HCT116 (cell line): ENCODE measurements around the gene KLRF2. TPM values are rescaled to one million over a fixed set of nuclear protein-coding genes. Genes with fewer than 3 reads are reported as not detected.

Experiments
- ATAC-seq: fragments of 200-7000 bp; cut with Tn5 transposase; 2 replicates; pipeline ENCODE4 v1.9.1; 2020; ENCODE audit warnings: mild to moderate bottlenecking, moderate library complexity
- BruUV-seq: library from RNA; stranded (reverse); fragments of 400-500 nt; replicated peaks from 2 replicates; lab custom pipeline; 2021; lab: Mats Ljungman, UMichigan
- CTCF ChIA-PET: fragments of 300-600 bp; sonication (Branson Sonifier 250); formaldehyde crosslinking; loops from one replicate; lab custom pipeline; 2021; ENCODE audit warnings: antibody characterized with exemption; lab: Charles Lee
- POLR2A ChIA-PET: fragments of 300-600, 350-600 bp; sonication (Branson Sonifier 250); formaldehyde crosslinking; loops from one replicate; lab custom pipeline; 2021; ENCODE audit warnings: antibody characterized with exemption; lab: Charles Lee
- RAD21 ChIA-PET, 2 experiments: fragments of 300-600 bp; sonication (Branson Sonifier 250); formaldehyde crosslinking; loops; one replicate each; lab custom pipeline; 2023; ENCODE audit warnings: low total read pairs in 2 of 2; ENCODE audit not compliant: uncharacterized antibody in 2 of 2, unreplicated experiment in 2 of 2, low non-redundant PET in 1 of 2; lab: Charles Lee
- DNase-seq: peaks from one replicate; pipeline ENCODE4 v3.0.0-alpha.2; 2010; ENCODE audit warnings: low read depth, low spot score
- H2AFZ ChIP-seq: fragments of 200-600 bp; shearing (Covaris generic), sonication (generic); 2 replicates; pipeline ENCODE4 v1.6.1; 2017; ENCODE audit warnings: low read depth, mixed run types, mixed read lengths, antibody characterized with exemption, low read length; ENCODE audit not compliant: poor library complexity, severe bottlenecking
- H3K27ac ChIP-seq: 2 replicates; pipeline ENCODE4 v1.5.1; 2012; ENCODE audit warnings: low read depth, low read length
- H3K27me3 ChIP-seq: fragments of 200-600 bp; sonication (generic); 2 replicates; pipeline ENCODE4 v1.6.1; 2016; ENCODE audit warnings: mixed run types, low read length, mixed read lengths; ENCODE audit not compliant: insufficient read depth
- H3K36me3 ChIP-seq, 2 experiments: fragments of 200-500 bp in 1 of 2; fragments of 200-600 bp in 1 of 2; sonication (Bioruptor generic) in 1 of 2; sonication (generic) in 1 of 2; 2 replicates each; pipeline versions ENCODE4 v1.5.1 to v1.6.1; 2014 to 2016; ENCODE audit warnings: low read length in 2 of 2, inconsistent platforms in 1 of 2, mixed read lengths in 1 of 2, mixed run types in 1 of 2; ENCODE audit not compliant: insufficient read depth in 2 of 2, control insufficient read depth in 1 of 2
- H3K4me1 ChIP-seq, 2 experiments: fragments of 200-600 bp in 1 of 2; sonication (generic) in 1 of 2; 2 replicates each; pipeline versions ENCODE4 v1.5.1 to v1.6.1; 2012 to 2017; ENCODE audit warnings: low read length in 2 of 2, inconsistent platforms in 1 of 2, mild to moderate bottlenecking in 1 of 2, mixed read lengths in 1 of 2, mixed run types in 1 of 2, moderate library complexity in 1 of 2; ENCODE audit not compliant: insufficient read depth in 2 of 2, control insufficient read depth in 1 of 2
- H3K4me2 ChIP-seq: fragments of 200-600 bp; sonication (generic); 2 replicates; pipeline ENCODE4 v1.6.1; 2017; ENCODE audit warnings: mixed run types, low read length, mixed read lengths
- H3K4me3 ChIP-seq, 2 experiments: fragments of 200-600 bp in 1 of 2; sonication (generic) in 1 of 2; replicated peaks in 1 of 2; 2 replicates each; pipeline ENCODE4 v1.5.1; 2011 to 2016; ENCODE audit warnings: low read length in 2 of 2, control low read depth in 1 of 2, low read depth in 1 of 2, mild to moderate bottlenecking in 1 of 2, mixed read lengths in 1 of 2, mixed run types in 1 of 2
- H3K79me2 ChIP-seq: fragments of 200-600 bp; sonication (generic); 2 replicates; pipeline ENCODE4 v1.6.1; 2017; ENCODE audit warnings: mild to moderate bottlenecking, mixed run types, low read length, moderate library complexity, mixed read lengths; ENCODE audit not compliant: insufficient read depth
- H3K9ac ChIP-seq: fragments of 200-600 bp; sonication (generic); 2 replicates; pipeline ENCODE4 v1.6.1; 2016; ENCODE audit warnings: low read length, mixed read lengths
- H3K9me2 ChIP-seq: fragments of 200-600 bp; sonication (generic), shearing (Covaris generic); 2 replicates; pipeline ENCODE4 v1.6.1; 2017; ENCODE audit warnings: mixed run types, mild to moderate bottlenecking, moderate library complexity; ENCODE audit not compliant: insufficient read depth
- H3K9me3 ChIP-seq, 2 experiments: fragments of 200-500 bp in 1 of 2; fragments of 200-600 bp in 1 of 2; sonication (Bioruptor generic) in 1 of 2; sonication (generic) in 1 of 2; 2 replicates each; pipeline ENCODE4 v1.6.1; 2014 to 2017; ENCODE audit warnings: low read length in 2 of 2, mixed read lengths in 2 of 2, inconsistent platforms in 1 of 2, low read depth in 1 of 2, mild to moderate bottlenecking in 1 of 2, mixed run types in 1 of 2, moderate library complexity in 1 of 2; ENCODE audit not compliant: control insufficient read depth in 1 of 2, insufficient read depth in 1 of 2
- H4K20me1 ChIP-seq: fragments of 200-600 bp; sonication (generic), shearing (Covaris generic); 2 replicates; pipeline ENCODE4 v1.6.1; 2017; ENCODE audit warnings: mixed run types, mild to moderate bottlenecking, moderate library complexity; ENCODE audit not compliant: insufficient read depth
- CEBPB ChIP-seq: IDR thresholded peaks from 2 replicates; pipeline ENCODE4 v1.6.1; 2012; ENCODE audit warnings: low read depth
- EGR1 ChIP-seq: IDR thresholded peaks from 2 replicates; pipeline ENCODE4 v1.6.1; 2012; ENCODE audit warnings: low read depth
- ELF1 ChIP-seq: IDR thresholded peaks from 2 replicates; pipeline ENCODE4 v1.6.1; 2012; ENCODE audit warnings: low read depth, borderline replicate concordance
- EZH2phosphoT487 ChIP-seq: fragments of 200-600 bp; IDR thresholded peaks from 2 replicates; pipeline ENCODE4 v1.6.1; 2018; ENCODE audit warnings: antibody characterized with exemption, borderline replicate concordance
- JUND ChIP-seq: IDR thresholded peaks from 2 replicates; pipeline ENCODE4 v1.6.1; 2012
- POLR2A ChIP-seq: IDR thresholded peaks from 2 replicates; pipeline ENCODE4 v1.7.0; 2011; ENCODE audit warnings: borderline replicate concordance; ENCODE audit not compliant: insufficient read depth, insufficient read length; ENCODE audit errors: extremely low read depth
- SP1 ChIP-seq: IDR thresholded peaks from 2 replicates; pipeline ENCODE4 v1.6.1; 2012; ENCODE audit warnings: low read depth
- SRF ChIP-seq: IDR thresholded peaks from 2 replicates; pipeline ENCODE4 v1.6.1; 2012; ENCODE audit warnings: low read depth
- TCF7L2 ChIP-seq: IDR thresholded peaks from 2 replicates; pipeline ENCODE4 v1.7.0; 2011; ENCODE audit warnings: borderline replicate concordance, inconsistent platforms; ENCODE audit not compliant: insufficient read depth, insufficient read length; ENCODE audit errors: extremely low read depth
- intact Hi-C: fragments of 100-400 bp; cut with micrococcal nuclease; formaldehyde crosslinking; loops from 2 replicates; pipeline ENCODE4 v1.10.0; 2022
- total RNA-seq: library from RNA; stranded (reverse); gene quantifications from one replicate; pipeline ENCODE4 v1.2.1, GENCODE V29; 2021; ENCODE audit not compliant: unreplicated experiment
- TF ChIP-seq, protein P1 (sequence below): IDR thresholded peaks from 2 replicates; pipeline ENCODE4 v1.6.1; 2011; ENCODE audit warnings: mild to moderate bottlenecking, low read length, moderate library complexity; ENCODE audit not compliant: insufficient replicate concordance; ENCODE audit errors: extremely low read depth
- TF ChIP-seq, protein P2 (sequence below), 3 experiments: fragments of 200-600 bp in 1 of 3; sonication (generic) in 1 of 3; IDR thresholded peaks in 2 of 3; conservative IDR thresholded peaks in 1 of 3; 2 replicates each; pipeline ENCODE4 v1.5.1; 2012 to 2017; ENCODE audit warnings: low read depth in 2 of 3, low read length in 2 of 3, antibody characterized with exemption in 1 of 3, borderline replicate concordance in 1 of 3, control low read depth in 1 of 3, mild to moderate bottlenecking in 1 of 3, mixed read lengths in 1 of 3, mixed run types in 1 of 3, moderate library complexity in 1 of 3; ENCODE audit not compliant: insufficient read depth in 1 of 3
- TF ChIP-seq, protein P3 (sequence below): IDR thresholded peaks from 2 replicates; pipeline ENCODE4 v1.6.1; 2012; ENCODE audit warnings: low read depth

The KLRF2 gene
- total RNA-seq, 1 experiment from 2014 or later, result not detected

DNA sequence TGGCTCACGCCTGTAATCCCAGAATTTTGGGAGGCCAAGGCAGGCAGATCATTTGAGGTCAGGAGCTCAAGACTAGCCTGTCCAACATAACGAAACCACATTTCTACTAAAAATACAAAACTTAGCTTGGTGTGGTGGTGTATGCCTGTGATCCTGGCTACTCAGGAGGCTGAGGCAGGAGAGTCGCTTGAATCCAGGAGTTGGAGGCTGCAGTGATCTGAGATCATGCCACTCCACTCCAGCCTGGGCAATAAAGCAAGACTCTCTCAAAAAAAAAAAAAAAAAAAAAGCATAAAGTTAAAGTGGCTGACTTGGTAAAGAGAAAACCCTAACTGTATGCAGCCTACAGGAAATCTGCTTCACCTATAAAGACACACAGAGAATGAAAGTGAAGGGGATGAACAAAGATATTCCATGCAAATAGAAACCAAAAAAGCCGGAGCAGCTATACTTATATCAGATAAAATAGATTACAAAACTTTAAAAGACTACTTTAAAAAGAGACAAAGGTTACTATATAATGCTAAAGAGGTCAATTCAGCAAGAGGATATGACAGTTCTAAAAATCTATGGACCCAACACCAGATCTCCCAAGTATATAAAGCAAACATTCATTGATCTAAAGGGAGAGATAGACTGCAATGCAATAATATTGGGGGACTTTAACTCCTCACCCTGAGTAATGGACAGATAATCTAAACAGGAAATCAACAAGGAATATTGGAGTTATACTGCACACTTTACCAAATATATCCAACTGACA lies 16.2 kb upstream of the KLRF2 start:
- Histone ChIP-seq H3K4me2 (no peak overlapping the region), H3K9me3 (no peaks in the 10 kb centered on the region), H3K36me3 (no peaks in the 10 kb centered on the region), H3K79me2 (no peaks in the 10 kb centered on the region), H3K4me1 (no peaks in the 10 kb centered on the region), H3K27me3 (peaks cover 33% of the 10 kb centered on the region), H2AFZ (no peak overlapping the region), H3K27ac (no peak overlapping the region), H3K9me2 (no peaks in the 10 kb centered on the region), H3K4me3 (no peak overlapping the region), H3K9ac (no peak overlapping the region), H4K20me1 (no peaks in the 10 kb centered on the region)
- ChIA-PET CTCF (no interaction called here), RAD21 (no interaction called here), POLR2A (no interaction called here)
- no peak for ATAC-seq
- DNase-seq, result no peak
- TF ChIP-seq CEBPB, result no peak
- intact Hi-C loops, result no loop called here
- no TSS peak for BruUV-seq

DNA sequence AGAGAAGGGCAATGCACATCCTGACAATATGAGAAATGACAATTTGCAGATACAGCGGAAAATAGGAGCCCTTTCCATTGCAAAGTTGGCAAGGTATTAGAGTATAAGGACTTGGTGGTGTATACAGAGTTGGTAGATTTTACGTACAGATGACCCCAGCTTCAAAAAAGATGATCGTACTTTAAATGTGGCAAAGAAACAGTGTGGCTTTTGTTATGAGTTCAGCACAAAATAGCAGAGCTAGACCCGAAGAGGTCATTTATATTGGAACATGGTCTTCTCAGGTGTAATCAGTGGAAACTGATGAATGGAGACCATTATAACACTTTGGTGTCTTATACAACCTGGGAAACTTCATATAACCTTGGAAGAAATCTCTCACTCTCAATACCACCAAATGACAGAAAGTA lies 14.4 kb upstream of the KLRF2 start:
- Histone ChIP-seq H3K36me3 (no peaks in the 10 kb centered on the region), H3K4me1 (no peaks in the 10 kb centered on the region), H3K27ac (no peak overlapping the region), H3K9me2 (no peaks in the 10 kb centered on the region), H3K9me3 (no peaks in the 10 kb centered on the region), H3K27me3 (peaks cover 44% of the 10 kb centered on the region), H3K79me2 (no peaks in the 10 kb centered on the region), H2AFZ (no peak overlapping the region), H4K20me1 (no peaks in the 10 kb centered on the region; the same call in 1 of the 2 replicates), H3K4me2 (no peak overlapping the region), H3K9ac (no peak overlapping the region), H3K4me3 (no peak overlapping the region)
- ATAC-seq (no peak), DNase-seq (no peak)
- ChIA-PET RAD21 (no interaction called here), CTCF (no interaction called here), POLR2A (no interaction called here)
- BruUV-seq, result no TSS peak
- intact Hi-C loops, result no loop called here
- TF ChIP-seq ELF1 (no peak), SRF (no peak), EGR1 (no peak), JUND (no peak), SP1 (no peak), POLR2A (no peak), TCF7L2 (no peak), EZH2phosphoT487 (no peak)
- TF ChIP-seq, protein P1, sequence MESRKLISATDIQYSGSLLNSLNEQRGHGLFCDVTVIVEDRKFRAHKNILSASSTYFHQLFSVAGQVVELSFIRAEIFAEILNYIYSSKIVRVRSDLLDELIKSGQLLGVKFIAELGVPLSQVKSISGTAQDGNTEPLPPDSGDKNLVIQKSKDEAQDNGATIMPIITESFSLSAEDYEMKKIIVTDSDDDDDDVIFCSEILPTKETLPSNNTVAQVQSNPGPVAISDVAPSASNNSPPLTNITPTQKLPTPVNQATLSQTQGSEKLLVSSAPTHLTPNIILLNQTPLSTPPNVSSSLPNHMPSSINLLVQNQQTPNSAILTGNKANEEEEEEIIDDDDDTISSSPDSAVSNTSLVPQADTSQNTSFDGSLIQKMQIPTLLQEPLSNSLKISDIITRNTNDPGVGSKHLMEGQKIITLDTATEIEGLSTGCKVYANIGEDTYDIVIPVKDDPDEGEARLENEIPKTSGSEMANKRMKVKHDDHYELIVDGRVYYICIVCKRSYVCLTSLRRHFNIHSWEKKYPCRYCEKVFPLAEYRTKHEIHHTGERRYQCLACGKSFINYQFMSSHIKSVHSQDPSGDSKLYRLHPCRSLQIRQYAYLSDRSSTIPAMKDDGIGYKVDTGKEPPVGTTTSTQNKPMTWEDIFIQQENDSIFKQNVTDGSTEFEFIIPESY, result no peak
- TF ChIP-seq, protein P2, sequence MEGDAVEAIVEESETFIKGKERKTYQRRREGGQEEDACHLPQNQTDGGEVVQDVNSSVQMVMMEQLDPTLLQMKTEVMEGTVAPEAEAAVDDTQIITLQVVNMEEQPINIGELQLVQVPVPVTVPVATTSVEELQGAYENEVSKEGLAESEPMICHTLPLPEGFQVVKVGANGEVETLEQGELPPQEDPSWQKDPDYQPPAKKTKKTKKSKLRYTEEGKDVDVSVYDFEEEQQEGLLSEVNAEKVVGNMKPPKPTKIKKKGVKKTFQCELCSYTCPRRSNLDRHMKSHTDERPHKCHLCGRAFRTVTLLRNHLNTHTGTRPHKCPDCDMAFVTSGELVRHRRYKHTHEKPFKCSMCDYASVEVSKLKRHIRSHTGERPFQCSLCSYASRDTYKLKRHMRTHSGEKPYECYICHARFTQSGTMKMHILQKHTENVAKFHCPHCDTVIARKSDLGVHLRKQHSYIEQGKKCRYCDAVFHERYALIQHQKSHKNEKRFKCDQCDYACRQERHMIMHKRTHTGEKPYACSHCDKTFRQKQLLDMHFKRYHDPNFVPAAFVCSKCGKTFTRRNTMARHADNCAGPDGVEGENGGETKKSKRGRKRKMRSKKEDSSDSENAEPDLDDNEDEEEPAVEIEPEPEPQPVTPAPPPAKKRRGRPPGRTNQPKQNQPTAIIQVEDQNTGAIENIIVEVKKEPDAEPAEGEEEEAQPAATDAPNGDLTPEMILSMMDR (IDR thresholded peaks at IDR 0.05 in 2 of 3, conservative IDR thresholded peaks at IDR 0.05 in 1 of 3; ENCODE audit: borderline replicate concordance in 1 of 3, insufficient read depth in 1 of 3, low read depth in 2 of 3, low read length in 2 of 3), result no peak
- TF ChIP-seq, protein P3, sequence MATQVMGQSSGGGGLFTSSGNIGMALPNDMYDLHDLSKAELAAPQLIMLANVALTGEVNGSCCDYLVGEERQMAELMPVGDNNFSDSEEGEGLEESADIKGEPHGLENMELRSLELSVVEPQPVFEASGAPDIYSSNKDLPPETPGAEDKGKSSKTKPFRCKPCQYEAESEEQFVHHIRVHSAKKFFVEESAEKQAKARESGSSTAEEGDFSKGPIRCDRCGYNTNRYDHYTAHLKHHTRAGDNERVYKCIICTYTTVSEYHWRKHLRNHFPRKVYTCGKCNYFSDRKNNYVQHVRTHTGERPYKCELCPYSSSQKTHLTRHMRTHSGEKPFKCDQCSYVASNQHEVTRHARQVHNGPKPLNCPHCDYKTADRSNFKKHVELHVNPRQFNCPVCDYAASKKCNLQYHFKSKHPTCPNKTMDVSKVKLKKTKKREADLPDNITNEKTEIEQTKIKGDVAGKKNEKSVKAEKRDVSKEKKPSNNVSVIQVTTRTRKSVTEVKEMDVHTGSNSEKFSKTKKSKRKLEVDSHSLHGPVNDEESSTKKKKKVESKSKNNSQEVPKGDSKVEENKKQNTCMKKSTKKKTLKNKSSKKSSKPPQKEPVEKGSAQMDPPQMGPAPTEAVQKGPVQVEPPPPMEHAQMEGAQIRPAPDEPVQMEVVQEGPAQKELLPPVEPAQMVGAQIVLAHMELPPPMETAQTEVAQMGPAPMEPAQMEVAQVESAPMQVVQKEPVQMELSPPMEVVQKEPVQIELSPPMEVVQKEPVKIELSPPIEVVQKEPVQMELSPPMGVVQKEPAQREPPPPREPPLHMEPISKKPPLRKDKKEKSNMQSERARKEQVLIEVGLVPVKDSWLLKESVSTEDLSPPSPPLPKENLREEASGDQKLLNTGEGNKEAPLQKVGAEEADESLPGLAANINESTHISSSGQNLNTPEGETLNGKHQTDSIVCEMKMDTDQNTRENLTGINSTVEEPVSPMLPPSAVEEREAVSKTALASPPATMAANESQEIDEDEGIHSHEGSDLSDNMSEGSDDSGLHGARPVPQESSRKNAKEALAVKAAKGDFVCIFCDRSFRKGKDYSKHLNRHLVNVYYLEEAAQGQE, result no peak
